Brain microvascular endothelial cell (primary cell): Measurements from ENCODE around the gene MTMR10.

Source experiments
- DNase-seq: peaks from one replicate; pipeline ENCODE4 v3.0.0-alpha.2; 2020
- H3K27ac ChIP-seq: fragments of 250-450 bp; sonication (Bioruptor Pico); 2 replicates; pipeline ENCODE4 v1.5.1; 2020; ENCODE audit warnings: mild to moderate bottlenecking, moderate library complexity
- H3K27me3 ChIP-seq: fragments of 250-450 bp; sonication (Bioruptor Pico); replicated peaks from 2 replicates; pipeline ENCODE4 v1.5.1; 2020; ENCODE audit warnings: mild to moderate bottlenecking
- H3K36me3 ChIP-seq: fragments of 250-450 bp; sonication (Bioruptor Pico); replicated peaks from 2 replicates; pipeline ENCODE4 v1.5.1; 2020; ENCODE audit warnings: mild to moderate bottlenecking
- H3K4me3 ChIP-seq: 2 replicates; pipeline ENCODE4 v1.5.1; 2011; ENCODE audit warnings: low read depth, mild to moderate bottlenecking, control low read depth, low read length, moderate library complexity
- CTCF ChIP-seq: IDR thresholded peaks from 2 replicates; pipeline ENCODE4 v1.5.1; 2011; ENCODE audit warnings: low read depth, mild to moderate bottlenecking, moderate library complexity, low read length, control low read depth, inconsistent platforms; ENCODE audit errors: missing control alignments
- in situ Hi-C: cut with HindIII; loops from 2 replicates; pipeline ENCODE4 v1.10.0; 2017; ENCODE audit warnings: low sequenced_read_pairs, low pct_ligation_motif_present

MTMR10 gene

GRCh38 chr15:30901889-30902288 lies 89.5 kb downstream of the MTMR10 start:
- H3K27ac ChIP-seq, result no peak overlapping the region
- in situ Hi-C loops, result no loop called here
- no peak overlapping the region for H3K4me3 ChIP-seq
- TF ChIP-seq CTCF, result no peak
- no peak for DNase-seq
- H3K36me3 ChIP-seq, result no peaks in the 10 kb centered on the region
- no peaks in the 10 kb centered on the region for H3K27me3 ChIP-seq

GRCh38 chr15:30896211-30896606 lies 95.2 kb downstream of the MTMR10 start:
- Histone ChIP-seq H3K27me3 (no peaks in the 10 kb centered on the region), H3K4me3 (no peak overlapping the region), H3K27ac (no peak overlapping the region), H3K36me3 (no peaks in the 10 kb centered on the region)
- in situ Hi-C loops, result no loop called here
- no peak for DNase-seq
- TF ChIP-seq CTCF, result no peak

- no peak for DNase-seq
- in situ Hi-C loops, result no loop called here
- H3K27ac ChIP-seq, result no peak overlapping the region
- no peak overlapping the region for H3K4me3 ChIP-seq
- no peaks in the 10 kb centered on the region for H3K36me3 ChIP-seq
- H3K27me3 ChIP-seq, result no peaks in the 10 kb centered on the region
- no peak for TF ChIP-seq CTCF
Observed at GRCh38 chr15:30895461-30896210, 95.8 kb downstream of the MTMR10 start.

- in situ Hi-C loops, result no loop called here
- H3K27ac ChIP-seq, result no peak overlapping the region
Observed at GRCh38 chr15:30889196-30889595, 102.2 kb downstream of the MTMR10 start.

More at GRCh38 chr15:30889196-30889595, 102.2 kb downstream of the MTMR10 start:
- H3K4me3 ChIP-seq, result no peak overlapping the region
- no peaks in the 10 kb centered on the region for H3K36me3 ChIP-seq
- no peaks in the 10 kb centered on the region for H3K27me3 ChIP-seq
- TF ChIP-seq CTCF, result no peak
- DNase-seq, result no peak
